HepG2 (cell line): ENCODE results near the gene STK25.

ENCODE experiments used
- GLMP ChIP-seq: sonication (generic); formaldehyde crosslinking; IDR thresholded peaks from 2 replicates; pipeline ENCODE4 v1.9.0; 2021; ENCODE audit warnings: missing genetic modification reagents, mild to moderate bottlenecking, borderline replicate concordance
- JUND ChIP-seq: sonication (generic); formaldehyde crosslinking; IDR thresholded peaks from 2 replicates; pipeline ENCODE4 v1.8.0; 2022; ENCODE audit warnings: mild to moderate bottlenecking, missing genetic modification reagents
- PAWR ChIP-seq: sonication (generic); formaldehyde crosslinking; IDR thresholded peaks from 2 replicates; pipeline ENCODE4 v1.4.0; 2020; ENCODE audit warnings: missing genetic modification reagents, mild to moderate bottlenecking, borderline replicate concordance
- SOX5 ChIP-seq: IDR thresholded peaks from 2 replicates; pipeline ENCODE4 v1.6.1; 2016; ENCODE audit warnings: borderline replicate concordance
- STAT5B ChIP-seq: sonication (generic); formaldehyde crosslinking; IDR thresholded peaks from 2 replicates; pipeline ENCODE4 v1.4.0; 2020; ENCODE audit warnings: missing genetic modification reagents
- TAF1 ChIP-seq: sonication (generic); formaldehyde crosslinking; IDR thresholded peaks from 2 replicates; pipeline ENCODE4 v1.4.0; 2020; ENCODE audit warnings: missing genetic modification reagents
- ZSCAN9 ChIP-seq: IDR thresholded peaks from 2 replicates; pipeline ENCODE4 v1.6.1; 2016; ENCODE audit warnings: borderline replicate concordance

GRCh38 chr2:241534701-241535375, 26.5 kb upstream of the STK25 start:
- TF ChIP-seq TAF1 (CRISPR knock-in tag) (no peak), GLMP (no peak), PAWR (CRISPR knock-in tag) (no peak), SOX5 (CRISPR knock-in tag) (0 out of 2 replicates have a peak, but pooled peaks have one; percentile 17), STAT5B (CRISPR knock-in tag) (no peak), ZSCAN9 (CRISPR knock-in tag) (no peak), JUND (CRISPR knock-in tag) (no peak)
